ENCODE results near the gene PTPN21.

The PTPN21 gene

DNA sequence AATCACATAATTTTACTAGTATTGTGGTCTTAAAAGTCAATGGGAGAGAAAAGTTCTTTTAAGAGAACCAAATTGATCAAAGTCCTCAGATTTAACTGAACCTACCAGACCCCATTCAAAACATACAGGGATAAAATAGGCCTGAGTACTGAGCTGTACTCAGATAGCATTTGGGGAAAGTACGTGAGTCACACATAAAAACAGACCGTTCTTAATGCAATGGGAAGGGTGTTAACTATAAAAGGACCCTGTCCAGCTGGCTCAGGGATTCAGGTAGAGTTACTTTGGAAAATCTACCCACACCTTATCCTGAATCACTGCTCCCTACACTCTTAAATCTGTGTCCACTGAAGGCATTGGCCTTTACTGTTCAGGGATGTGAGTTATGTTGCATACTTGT lies 78.0 kb downstream of the PTPN21 start:
- H3K27me3 ChIP-seq (ENCODE audit: insufficient read depth, low read depth, severe bottlenecking) = no peaks in the 10 kb centered on the region
- H3K27ac ChIP-seq = no peak overlapping the region
- no peak overlapping the region for H3K4me3 ChIP-seq (ENCODE audit: low read depth, low read length)
- TF ChIP-seq, protein P1, sequence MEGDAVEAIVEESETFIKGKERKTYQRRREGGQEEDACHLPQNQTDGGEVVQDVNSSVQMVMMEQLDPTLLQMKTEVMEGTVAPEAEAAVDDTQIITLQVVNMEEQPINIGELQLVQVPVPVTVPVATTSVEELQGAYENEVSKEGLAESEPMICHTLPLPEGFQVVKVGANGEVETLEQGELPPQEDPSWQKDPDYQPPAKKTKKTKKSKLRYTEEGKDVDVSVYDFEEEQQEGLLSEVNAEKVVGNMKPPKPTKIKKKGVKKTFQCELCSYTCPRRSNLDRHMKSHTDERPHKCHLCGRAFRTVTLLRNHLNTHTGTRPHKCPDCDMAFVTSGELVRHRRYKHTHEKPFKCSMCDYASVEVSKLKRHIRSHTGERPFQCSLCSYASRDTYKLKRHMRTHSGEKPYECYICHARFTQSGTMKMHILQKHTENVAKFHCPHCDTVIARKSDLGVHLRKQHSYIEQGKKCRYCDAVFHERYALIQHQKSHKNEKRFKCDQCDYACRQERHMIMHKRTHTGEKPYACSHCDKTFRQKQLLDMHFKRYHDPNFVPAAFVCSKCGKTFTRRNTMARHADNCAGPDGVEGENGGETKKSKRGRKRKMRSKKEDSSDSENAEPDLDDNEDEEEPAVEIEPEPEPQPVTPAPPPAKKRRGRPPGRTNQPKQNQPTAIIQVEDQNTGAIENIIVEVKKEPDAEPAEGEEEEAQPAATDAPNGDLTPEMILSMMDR (IDR thresholded peaks at IDR 0.05; ENCODE audit: low read depth, low read length) = no peak
- peaks cover 77% of the 10 kb centered on the region for H3K36me3 ChIP-seq
- DNase-seq = no peak
- H3K9me3 ChIP-seq (ENCODE audit: severe bottlenecking) = no peaks in the 10 kb centered on the region

DNA sequence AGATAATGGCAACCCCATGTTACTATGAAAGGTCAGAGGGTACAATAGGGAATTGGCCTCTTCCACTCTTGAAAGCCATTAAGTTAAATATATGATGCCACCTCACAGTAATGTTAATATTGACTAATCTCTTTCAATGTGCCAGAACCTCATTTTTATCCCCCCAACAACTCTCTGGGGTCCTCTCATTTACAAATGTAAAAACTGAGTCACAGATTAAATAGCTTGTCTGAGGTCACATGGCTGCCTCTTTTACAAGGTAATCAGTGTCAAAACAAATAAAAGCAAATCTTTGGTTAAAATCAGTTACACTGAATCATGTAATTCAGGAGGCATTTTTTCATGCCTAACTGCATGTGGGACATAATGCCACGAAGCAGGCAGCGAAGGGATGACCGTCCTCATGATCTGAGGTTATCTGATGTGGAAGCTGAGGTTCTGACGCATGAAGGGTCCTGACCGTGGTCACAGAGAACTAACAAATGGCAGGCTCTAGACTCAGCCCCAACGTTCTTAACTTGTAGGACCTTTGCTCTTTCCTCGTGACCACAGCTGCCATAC lies 78.5 kb downstream of the PTPN21 start:
- Histone ChIP-seq H3K9me3 (ENCODE audit: severe bottlenecking) (no peaks in the 10 kb centered on the region), H3K27ac (no peak overlapping the region), H3K4me3 (ENCODE audit: low read depth, low read length) (no peak overlapping the region), H3K36me3 (peaks cover 77% of the 10 kb centered on the region), H3K27me3 (ENCODE audit: insufficient read depth, low read depth, severe bottlenecking) (no peaks in the 10 kb centered on the region)
- TF ChIP-seq, protein P1 (IDR thresholded peaks at IDR 0.05; ENCODE audit: low read depth, low read length) = no peak
- DNase-seq = no peak

DNA sequence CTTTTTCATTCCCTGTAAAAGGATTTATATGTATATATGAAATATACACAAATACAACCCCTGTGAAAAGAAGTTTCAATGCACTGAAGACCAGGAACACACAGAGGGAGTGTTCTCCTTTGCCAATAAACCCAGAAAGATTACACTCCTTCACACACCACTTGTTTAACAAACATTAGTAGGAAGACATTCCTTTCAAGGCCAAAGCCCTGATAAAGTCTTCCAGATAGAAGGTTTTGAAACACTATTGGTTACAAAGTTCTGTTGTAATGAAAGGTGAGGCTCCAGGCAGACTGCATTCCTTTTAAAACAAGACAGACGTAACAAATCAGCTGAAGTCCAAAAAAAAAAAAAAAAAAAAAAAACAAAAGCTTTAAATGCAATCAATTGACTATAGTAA lies 81.0 kb downstream of the PTPN21 start:
- DNase-seq = no peak
- Histone ChIP-seq H3K4me3 (ENCODE audit: low read depth, low read length) (no peak overlapping the region), H3K27me3 (ENCODE audit: insufficient read depth, low read depth, severe bottlenecking) (no peaks in the 10 kb centered on the region), H3K27ac (no peak overlapping the region), H3K36me3 (peaks cover 84% of the 10 kb centered on the region), H3K9me3 (ENCODE audit: severe bottlenecking) (no peaks in the 10 kb centered on the region)
- TF ChIP-seq, protein P1 (IDR thresholded peaks at IDR 0.05; ENCODE audit: low read depth, low read length) = no peak

DNA sequence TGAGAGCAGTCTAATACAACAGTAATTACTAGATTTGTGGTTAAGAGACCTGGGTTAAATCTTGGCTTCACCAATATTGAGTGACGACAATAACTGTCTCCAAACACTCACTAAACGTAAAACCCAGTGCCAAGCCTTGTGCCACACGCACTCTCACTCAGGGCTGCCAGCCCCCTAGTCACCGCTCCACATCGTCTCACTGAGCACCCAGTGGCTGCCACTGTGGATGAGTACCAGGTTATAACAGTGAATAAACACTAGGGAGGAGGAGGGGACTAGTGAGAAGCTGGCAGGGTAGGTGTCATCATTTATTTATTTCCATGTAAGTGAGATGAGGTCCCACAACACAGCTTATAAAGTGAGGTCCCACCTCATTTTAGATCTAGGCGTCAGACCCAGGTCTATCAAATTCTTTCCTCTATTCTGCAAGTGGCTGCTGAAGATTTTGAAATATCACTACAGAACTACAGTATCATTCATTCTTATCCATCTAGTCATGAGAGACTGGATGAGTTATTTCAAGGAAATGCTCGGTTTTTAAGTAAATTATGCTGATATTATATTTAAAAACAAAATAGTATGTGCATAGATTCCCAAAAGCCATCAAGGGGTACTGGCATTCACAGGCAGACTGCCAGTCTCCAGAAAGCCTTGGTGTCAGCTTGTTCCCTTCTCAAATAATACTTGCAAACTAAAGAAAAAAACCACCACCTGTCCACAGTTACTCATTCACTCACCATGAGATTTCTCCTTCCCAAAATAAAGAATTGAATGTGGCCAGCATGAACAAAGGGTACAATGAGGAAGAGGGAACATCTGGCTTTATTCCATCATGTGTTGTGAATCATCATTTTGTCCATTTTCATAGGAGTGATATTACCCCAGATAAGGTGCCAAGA lies 84.0 kb downstream of the PTPN21 start:
- no peaks in the 10 kb centered on the region for H3K9me3 ChIP-seq (ENCODE audit: severe bottlenecking)
- H3K36me3 ChIP-seq = peaks cover 83% of the 10 kb centered on the region
- TF ChIP-seq, protein P1 (IDR thresholded peaks at IDR 0.05; ENCODE audit: low read depth, low read length) = no peak
- H3K27me3 ChIP-seq (ENCODE audit: insufficient read depth, low read depth, severe bottlenecking) = no peaks in the 10 kb centered on the region
- no peak overlapping the region for H3K4me3 ChIP-seq (ENCODE audit: low read depth, low read length)
- DNase-seq = no peak
- no peak overlapping the region for H3K27ac ChIP-seq

DNA sequence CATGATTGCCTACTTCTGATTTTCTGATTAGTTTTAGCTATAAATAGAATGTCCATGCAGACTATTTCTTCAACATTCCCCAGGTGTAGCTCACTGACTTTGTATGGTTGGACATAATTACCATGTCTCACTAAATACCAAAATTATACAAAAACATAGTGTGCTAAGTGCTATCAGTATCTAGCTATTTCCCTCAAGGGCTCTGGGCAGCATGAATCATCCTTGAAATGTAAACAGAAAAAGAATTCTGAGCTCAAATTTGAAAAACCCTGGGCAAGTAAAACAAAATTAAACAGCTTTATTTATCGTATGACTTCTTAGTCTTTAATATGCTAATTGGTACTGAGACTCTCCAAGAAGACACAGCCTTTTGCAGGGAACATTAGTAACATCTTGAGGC lies 86.4 kb downstream of the PTPN21 start:
- TF ChIP-seq, protein P1 (IDR thresholded peaks at IDR 0.05; ENCODE audit: low read depth, low read length) = no peak
- Histone ChIP-seq H3K36me3 (peaks cover 71% of the 10 kb centered on the region), H3K4me3 (ENCODE audit: low read depth, low read length) (no peak overlapping the region), H3K27ac (no peak overlapping the region), H3K9me3 (ENCODE audit: severe bottlenecking) (no peaks in the 10 kb centered on the region), H3K27me3 (ENCODE audit: insufficient read depth, low read depth, severe bottlenecking) (no peaks in the 10 kb centered on the region)
- no peak for DNase-seq
